ENCODE results near the gene ZBTB16.

The ZBTB16 gene

DNA sequence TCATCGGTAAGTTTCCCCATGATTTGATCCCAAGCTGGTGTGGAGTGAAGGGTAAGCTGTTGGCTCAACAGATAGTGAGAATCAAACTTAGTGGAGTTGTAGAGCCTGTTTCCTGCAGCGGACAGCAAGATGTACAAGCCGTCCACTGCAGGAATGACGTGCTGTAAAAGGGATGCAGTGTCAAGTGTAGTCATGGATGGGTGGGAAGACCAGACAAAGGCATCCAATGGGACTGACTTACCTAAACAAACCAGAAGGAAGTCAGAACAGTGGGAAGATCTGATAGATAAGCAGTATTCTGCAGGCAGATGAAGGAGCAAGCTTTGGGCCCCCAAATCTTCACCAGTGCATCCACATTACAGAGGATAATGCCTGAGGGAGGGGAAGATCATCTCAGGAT lies 8.8 kb downstream of the ZBTB16 start:
- ATAC-seq (ENCODE audit: insufficient read depth, low read depth) = no peak
- no peaks in the 10 kb centered on the region for H4K20me1 ChIP-seq (ENCODE audit: insufficient read depth, low read length)
- no peaks in the 10 kb centered on the region for H3K9me3 ChIP-seq (ENCODE audit: insufficient read depth, low read length, severe bottlenecking)
- no peak overlapping the region for H3K4me2 ChIP-seq (ENCODE audit: insufficient read depth, low read length)
- no peak for DNase-seq
- H3K27me3 ChIP-seq (ENCODE audit: insufficient read depth, low read length, poor library complexity) = no peaks in the 10 kb centered on the region
- H3K4me3 ChIP-seq (ENCODE audit: low read depth in 1 of 2, low read length in 2 of 2) = no peak overlapping the region
- no peak overlapping the region for H3K9ac ChIP-seq (ENCODE audit: low read depth, low read length)
- H3K79me2 ChIP-seq (ENCODE audit: insufficient read depth, low read length) = no peaks in the 10 kb centered on the region
- H2AFZ ChIP-seq (ENCODE audit: low read depth, low read length) = no peak overlapping the region
- H3K4me1 ChIP-seq (ENCODE audit: insufficient read depth, low read length) = no peaks in the 10 kb centered on the region
- no peak overlapping the region for H3K27ac ChIP-seq (ENCODE audit: low read length)
- H3K36me3 ChIP-seq (ENCODE audit: insufficient read depth, low read length) = no peaks in the 10 kb centered on the region
- TF ChIP-seq, protein P1, sequence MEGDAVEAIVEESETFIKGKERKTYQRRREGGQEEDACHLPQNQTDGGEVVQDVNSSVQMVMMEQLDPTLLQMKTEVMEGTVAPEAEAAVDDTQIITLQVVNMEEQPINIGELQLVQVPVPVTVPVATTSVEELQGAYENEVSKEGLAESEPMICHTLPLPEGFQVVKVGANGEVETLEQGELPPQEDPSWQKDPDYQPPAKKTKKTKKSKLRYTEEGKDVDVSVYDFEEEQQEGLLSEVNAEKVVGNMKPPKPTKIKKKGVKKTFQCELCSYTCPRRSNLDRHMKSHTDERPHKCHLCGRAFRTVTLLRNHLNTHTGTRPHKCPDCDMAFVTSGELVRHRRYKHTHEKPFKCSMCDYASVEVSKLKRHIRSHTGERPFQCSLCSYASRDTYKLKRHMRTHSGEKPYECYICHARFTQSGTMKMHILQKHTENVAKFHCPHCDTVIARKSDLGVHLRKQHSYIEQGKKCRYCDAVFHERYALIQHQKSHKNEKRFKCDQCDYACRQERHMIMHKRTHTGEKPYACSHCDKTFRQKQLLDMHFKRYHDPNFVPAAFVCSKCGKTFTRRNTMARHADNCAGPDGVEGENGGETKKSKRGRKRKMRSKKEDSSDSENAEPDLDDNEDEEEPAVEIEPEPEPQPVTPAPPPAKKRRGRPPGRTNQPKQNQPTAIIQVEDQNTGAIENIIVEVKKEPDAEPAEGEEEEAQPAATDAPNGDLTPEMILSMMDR (IDR thresholded peaks at IDR 0.05; ENCODE audit: borderline replicate concordance, extremely low read depth, low read length, poor library complexity, severe bottlenecking) = no peak
- no peak for TF ChIP-seq EZH2 (IDR thresholded peaks at IDR 0.05; ENCODE audit: borderline replicate concordance, low read depth, low read length, severe bottlenecking)

DNA sequence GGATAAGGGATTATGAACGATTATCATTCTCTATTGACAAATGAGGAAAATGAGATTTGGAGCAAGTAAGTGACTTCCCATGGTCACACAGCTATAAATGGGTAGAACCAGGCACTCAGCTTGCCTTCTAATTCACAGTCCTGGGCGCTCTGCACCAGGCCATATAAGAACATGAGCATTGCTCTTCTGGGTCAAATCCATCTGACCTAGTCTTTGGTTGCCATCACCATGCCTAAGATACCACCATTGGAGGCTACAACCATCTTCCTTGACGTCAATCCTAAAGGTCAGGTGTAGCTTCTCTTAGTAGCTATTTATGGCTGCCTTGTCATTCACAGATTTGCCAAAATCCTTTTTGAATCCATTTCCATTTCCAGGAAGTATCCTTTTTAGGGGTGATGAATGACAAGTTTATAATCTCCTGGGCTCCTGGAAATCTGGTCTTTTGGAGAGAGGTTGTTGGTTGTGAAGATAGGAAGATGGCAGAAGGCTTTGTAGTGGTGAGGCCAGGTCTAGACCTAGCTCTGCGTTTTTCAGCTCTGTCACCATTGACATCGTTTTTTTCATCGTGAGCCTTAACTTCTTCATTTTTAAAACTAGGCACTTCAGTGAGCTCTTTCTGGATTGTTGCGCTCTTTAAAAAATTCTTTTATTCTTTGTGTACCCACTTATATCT lies 11.1 kb downstream of the ZBTB16 start:
- no peak overlapping the region for H3K4me2 ChIP-seq (ENCODE audit: insufficient read depth, low read length)
- ATAC-seq (ENCODE audit: insufficient read depth, low read depth) (no peak), DNase-seq (no peak)
- H3K4me3 ChIP-seq (ENCODE audit: low read depth in 1 of 2, low read length in 2 of 2) = no peak overlapping the region
- no peaks in the 10 kb centered on the region for H3K9me3 ChIP-seq (ENCODE audit: insufficient read depth, low read length, severe bottlenecking)
- H3K9ac ChIP-seq (ENCODE audit: low read depth, low read length) = no peak overlapping the region
- no peaks in the 10 kb centered on the region for H3K27me3 ChIP-seq (ENCODE audit: insufficient read depth, low read length, poor library complexity)
- no peaks in the 10 kb centered on the region for H3K79me2 ChIP-seq (ENCODE audit: insufficient read depth, low read length)
- TF ChIP-seq, protein P1 (IDR thresholded peaks at IDR 0.05; ENCODE audit: borderline replicate concordance, extremely low read depth, low read length, poor library complexity, severe bottlenecking) = no peak
- no peak for TF ChIP-seq EZH2 (IDR thresholded peaks at IDR 0.05; ENCODE audit: borderline replicate concordance, low read depth, low read length, severe bottlenecking)
- no peaks in the 10 kb centered on the region for H4K20me1 ChIP-seq (ENCODE audit: insufficient read depth, low read length)
- H3K4me1 ChIP-seq (ENCODE audit: insufficient read depth, low read length) = no peaks in the 10 kb centered on the region
- H2AFZ ChIP-seq (ENCODE audit: low read depth, low read length) = no peak overlapping the region
- no peaks in the 10 kb centered on the region for H3K36me3 ChIP-seq (ENCODE audit: insufficient read depth, low read length)
- no peak overlapping the region for H3K27ac ChIP-seq (ENCODE audit: low read length)

DNA sequence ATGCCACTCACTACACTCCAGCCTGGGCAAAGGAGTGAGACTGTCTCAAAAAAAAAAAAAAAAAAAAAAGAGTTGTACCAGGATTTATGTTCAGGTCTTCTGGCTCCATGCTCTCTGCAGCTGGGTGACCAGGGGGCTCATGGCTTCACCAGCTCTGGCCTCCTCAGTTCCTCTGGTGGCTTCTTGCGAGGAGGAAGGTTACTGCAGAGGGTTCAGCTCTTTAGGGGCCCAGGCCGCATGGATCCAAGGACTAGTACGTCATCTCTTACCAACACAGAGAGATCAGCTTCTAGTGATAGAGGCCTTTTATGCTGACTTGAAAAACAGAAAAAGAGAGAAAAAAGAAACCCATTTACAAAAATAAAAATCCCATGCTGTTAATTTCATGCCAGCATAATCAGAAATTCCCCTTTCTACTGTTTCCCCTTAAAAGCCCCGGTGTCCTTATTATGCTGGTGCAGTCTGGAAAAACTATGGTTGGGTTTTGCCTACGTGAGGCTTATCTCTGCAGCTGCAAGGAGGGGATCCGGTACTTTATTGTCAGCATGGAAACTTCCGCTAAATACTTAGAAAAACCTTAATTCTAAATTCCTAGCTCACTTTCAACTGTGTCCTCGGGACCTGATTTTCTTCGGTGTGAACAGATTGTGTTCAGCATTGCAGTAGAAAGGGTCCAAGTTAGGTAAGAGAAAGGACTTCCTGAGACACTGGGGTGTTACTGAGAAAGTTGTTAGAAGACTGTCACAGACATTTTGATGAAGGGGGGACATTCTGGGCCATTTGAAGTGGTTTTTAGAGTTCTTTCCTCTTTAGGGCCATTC lies 13.7 kb downstream of the ZBTB16 start:
- TF ChIP-seq EZH2 (IDR thresholded peaks at IDR 0.05; ENCODE audit: borderline replicate concordance, low read depth, low read length, severe bottlenecking) = no peak
- TF ChIP-seq, protein P1 (IDR thresholded peaks at IDR 0.05; ENCODE audit: borderline replicate concordance, extremely low read depth, low read length, poor library complexity, severe bottlenecking) = no peak
- Histone ChIP-seq H3K4me2 (ENCODE audit: insufficient read depth, low read length) (no peak overlapping the region), H3K79me2 (ENCODE audit: insufficient read depth, low read length) (no peaks in the 10 kb centered on the region), H3K27me3 (ENCODE audit: insufficient read depth, low read length, poor library complexity) (peaks cover 6% of the 10 kb centered on the region), H3K36me3 (ENCODE audit: insufficient read depth, low read length) (no peaks in the 10 kb centered on the region), H3K27ac (ENCODE audit: low read length) (no peak overlapping the region), H3K9me3 (ENCODE audit: insufficient read depth, low read length, severe bottlenecking) (no peaks in the 10 kb centered on the region), H4K20me1 (ENCODE audit: insufficient read depth, low read length) (no peaks in the 10 kb centered on the region), H2AFZ (ENCODE audit: low read depth, low read length) (no peak overlapping the region), H3K4me3 (ENCODE audit: low read depth in 1 of 2, low read length in 2 of 2) (no peak overlapping the region), H3K4me1 (ENCODE audit: insufficient read depth, low read length) (no peaks in the 10 kb centered on the region), H3K9ac (ENCODE audit: low read depth, low read length) (no peak overlapping the region)
- ATAC-seq (ENCODE audit: insufficient read depth, low read depth) (no peak), DNase-seq (no peak)

Data from DND-41 (cell line).